PFSK-1 (cell line): ENCODE results near the gene LTBP2.

Source experiments
- FOXP2 ChIP-seq: optimal IDR thresholded peaks from 2 replicates; pipeline ENCODE3; 2011; ENCODE audit warnings: borderline replicate concordance, control low read depth, inconsistent platforms; ENCODE audit not compliant: insufficient read depth; ENCODE audit errors: extremely low read length, extremely low read depth
- POLR2AphosphoS5 ChIP-seq: IDR thresholded peaks from 2 replicates; pipeline ENCODE4 v1.6.1; 2012; ENCODE audit warnings: low read depth, mild to moderate bottlenecking, control low read depth, low read length, moderate library complexity
- REST ChIP-seq, 2 experiments: IDR thresholded peaks; 2 replicates each; pipeline versions ENCODE4 v1.6.1 to v1.8.0; 2011 to 2012; ENCODE audit warnings: low read depth in 2 of 2, low read length in 2 of 2, control low read depth in 1 of 2, inconsistent platforms in 1 of 2, mild to moderate bottlenecking in 1 of 2, moderate library complexity in 1 of 2; ENCODE audit not compliant: insufficient read depth in 1 of 2
- SIN3A ChIP-seq: IDR thresholded peaks from 2 replicates; pipeline ENCODE4 v1.6.1; 2012; ENCODE audit warnings: mild to moderate bottlenecking, low read length, moderate library complexity, borderline replicate concordance; ENCODE audit not compliant: insufficient read depth
- TAF1 ChIP-seq: IDR thresholded peaks from 2 replicates; pipeline ENCODE4 v1.6.1; 2012; ENCODE audit warnings: low read length, control low read depth, borderline replicate concordance; ENCODE audit not compliant: insufficient read depth

Gene LTBP2

GRCh38 chr14:74541225-74541624, 70.8 kb downstream of the LTBP2 start:
- TF ChIP-seq TAF1 (no peak), POLR2AphosphoS5 (no peak), SIN3A (no peak), REST (IDR thresholded peaks at IDR 0.05; ENCODE audit: insufficient read depth in 1 of 2, low read depth in 2 of 2, low read length in 2 of 2) (no peak), FOXP2 (no peak)

- TF ChIP-seq SIN3A, result no peak
These were observed 72.5 kb downstream of the LTBP2 start for GRCh38 chr14:74539503-74539902.

- TF ChIP-seq REST (IDR thresholded peaks at IDR 0.05; ENCODE audit: insufficient read depth in 1 of 2, low read depth in 2 of 2, low read length in 2 of 2) (no peak), SIN3A (no peak), FOXP2 (no peak), TAF1 (no peak), POLR2AphosphoS5 (no peak)
These were observed 73.3 kb downstream of the LTBP2 start for GRCh38 chr14:74538411-74539391.

GRCh38 chr14:74535756-74536325, 76.2 kb downstream of the LTBP2 start:
- TF ChIP-seq POLR2AphosphoS5, result no peak
- no peak for TF ChIP-seq REST (IDR thresholded peaks at IDR 0.05; ENCODE audit: insufficient read depth in 1 of 2, low read depth in 2 of 2, low read length in 2 of 2)
- TF ChIP-seq SIN3A, result no peak
- no peak for TF ChIP-seq FOXP2
- TF ChIP-seq TAF1, result no peak

GRCh38 chr14:74533576-74533975, 78.5 kb downstream of the LTBP2 start:
- no peak for TF ChIP-seq TAF1
- no peak for TF ChIP-seq POLR2AphosphoS5
- no peak for TF ChIP-seq REST (IDR thresholded peaks at IDR 0.05; ENCODE audit: insufficient read depth in 1 of 2, low read depth in 2 of 2, low read length in 2 of 2)
- no peak for TF ChIP-seq SIN3A
- no peak for TF ChIP-seq FOXP2
